ENCODE results near the gene OR10AD1. TPM values are rescaled to one million over a fixed set of nuclear protein-coding genes. Genes with fewer than 3 reads are reported as not detected.

Gene OR10AD1
- total RNA-seq, 1 donor = not detected

- H3K4me3 ChIP-seq (ENCODE audit: insufficient read depth, low read length) = no peak overlapping the region
- no peak for TF ChIP-seq CTCF (IDR thresholded peaks at IDR 0.05; ENCODE audit: extremely low read depth, low read depth, low read length)
- no peaks in the 10 kb centered on the region for H3K79me2 ChIP-seq (ENCODE audit: insufficient read depth, low read length)
- H3K4me1 ChIP-seq (ENCODE audit: insufficient read depth, low read length) = no peaks in the 10 kb centered on the region
- no peaks in the 10 kb centered on the region for H4K20me1 ChIP-seq (ENCODE audit: insufficient read depth, low read length)
- H3K4me2 ChIP-seq (ENCODE audit: insufficient read depth, low read length) = no peak overlapping the region
- H3K9me3 ChIP-seq (ENCODE audit: low read depth, low read length) = no peaks in the 10 kb centered on the region
- H3K36me3 ChIP-seq (ENCODE audit: insufficient read depth, low read length) = no peaks in the 10 kb centered on the region
- DNase-seq (ENCODE audit: insufficient read length, low spot score, missing footprints) = peak; percentile 62
- no peak overlapping the region for H2AFZ ChIP-seq (ENCODE audit: low read length)
- H3K27me3 ChIP-seq (ENCODE audit: insufficient read depth, low read length) = peaks cover 6% of the 10 kb centered on the region
- H3K27ac ChIP-seq (ENCODE audit: low read depth, low read length) = no peak overlapping the region
Measured at GRCh38 chr12:48169011-48169410, 34.1 kb downstream of the OR10AD1 start.

- peak; percentile 86 for DNase-seq (ENCODE audit: insufficient read length, low spot score, missing footprints)
- H3K27ac ChIP-seq (ENCODE audit: low read depth, low read length) = no peak overlapping the region
Measured at GRCh38 chr12:48165089-48165981, 37.8 kb downstream of the OR10AD1 start.

GRCh38 chr12:48164451-48164850 lies 38.6 kb downstream of the OR10AD1 start:
- H3K27ac ChIP-seq (ENCODE audit: low read depth, low read length) = no peak overlapping the region
- H3K9me3 ChIP-seq (ENCODE audit: low read depth, low read length) = no peaks in the 10 kb centered on the region
- no peaks in the 10 kb centered on the region for H3K4me1 ChIP-seq (ENCODE audit: insufficient read depth, low read length)
- H3K27me3 ChIP-seq (ENCODE audit: insufficient read depth, low read length) = peaks cover 14% of the 10 kb centered on the region
- no peak overlapping the region for H3K4me3 ChIP-seq (ENCODE audit: insufficient read depth, low read length)
- no peak for DNase-seq (ENCODE audit: insufficient read length, low spot score, missing footprints)
- no peak for TF ChIP-seq CTCF (IDR thresholded peaks at IDR 0.05; ENCODE audit: extremely low read depth, low read depth, low read length)
- no peak overlapping the region for H3K4me2 ChIP-seq (ENCODE audit: insufficient read depth, low read length)
- H2AFZ ChIP-seq (ENCODE audit: low read length) = no peak overlapping the region
- no peaks in the 10 kb centered on the region for H3K79me2 ChIP-seq (ENCODE audit: insufficient read depth, low read length)
- no peaks in the 10 kb centered on the region for H3K36me3 ChIP-seq (ENCODE audit: insufficient read depth, low read length)
- no peaks in the 10 kb centered on the region for H4K20me1 ChIP-seq (ENCODE audit: insufficient read depth, low read length)

More at GRCh38 chr12:48165089-48165981, 37.8 kb downstream of the OR10AD1 start:
- peak; percentile 93 for TF ChIP-seq CTCF (IDR thresholded peaks at IDR 0.05; ENCODE audit: extremely low read depth, low read depth, low read length)
- H3K9me3 ChIP-seq (ENCODE audit: low read depth, low read length) = no peaks in the 10 kb centered on the region
- no peak overlapping the region for H3K4me3 ChIP-seq (ENCODE audit: insufficient read depth, low read length)
- no peaks in the 10 kb centered on the region for H3K36me3 ChIP-seq (ENCODE audit: insufficient read depth, low read length)
- no peak overlapping the region for H3K4me2 ChIP-seq (ENCODE audit: insufficient read depth, low read length)
- H4K20me1 ChIP-seq (ENCODE audit: insufficient read depth, low read length) = no peaks in the 10 kb centered on the region
- H3K4me1 ChIP-seq (ENCODE audit: insufficient read depth, low read length) = no peaks in the 10 kb centered on the region
- H2AFZ ChIP-seq (ENCODE audit: low read length) = no peak overlapping the region
- peaks cover 14% of the 10 kb centered on the region for H3K27me3 ChIP-seq (ENCODE audit: insufficient read depth, low read length)
- no peaks in the 10 kb centered on the region for H3K79me2 ChIP-seq (ENCODE audit: insufficient read depth, low read length)

GRCh38 chr12:48163150-48163747 lies 39.8 kb downstream of the OR10AD1 start:
- no peak overlapping the region for H2AFZ ChIP-seq (ENCODE audit: low read length)

More at GRCh38 chr12:48163150-48163747, 39.8 kb downstream of the OR10AD1 start:
- no peak overlapping the region for H3K4me2 ChIP-seq (ENCODE audit: insufficient read depth, low read length)
- TF ChIP-seq CTCF (IDR thresholded peaks at IDR 0.05; ENCODE audit: extremely low read depth, low read depth, low read length) = no peak
- H3K79me2 ChIP-seq (ENCODE audit: insufficient read depth, low read length) = no peaks in the 10 kb centered on the region
- H3K9me3 ChIP-seq (ENCODE audit: low read depth, low read length) = no peaks in the 10 kb centered on the region
- no peaks in the 10 kb centered on the region for H4K20me1 ChIP-seq (ENCODE audit: insufficient read depth, low read length)
- H3K4me3 ChIP-seq (ENCODE audit: insufficient read depth, low read length) = no peak overlapping the region
- no peaks in the 10 kb centered on the region for H3K4me1 ChIP-seq (ENCODE audit: insufficient read depth, low read length)
- DNase-seq (ENCODE audit: insufficient read length, low spot score, missing footprints) = no peak
- no peak overlapping the region for H3K27ac ChIP-seq (ENCODE audit: low read depth, low read length)
- H3K27me3 ChIP-seq (ENCODE audit: insufficient read depth, low read length) = peaks cover 14% of the 10 kb centered on the region
- H3K36me3 ChIP-seq (ENCODE audit: insufficient read depth, low read length) = no peaks in the 10 kb centered on the region

Data from osteoblast (primary cell).